Cardiac fibroblast (primary cell): ENCODE measurements around the gene GLG1.

Experiments
- DNase-seq, 2 donors: peaks; one replicate each; pipeline versions ENCODE4 v3.0.0 to v3.0.0-alpha.2; 2010; ENCODE audit warnings: low read depth in 2 of 2
- H3K4me3 ChIP-seq, 2 donors: replicated peaks in 1 of 2; 1 replicate in 1 of 2; 2 replicates in 1 of 2; pipeline ENCODE4 v1.5.1; 2011; ENCODE audit warnings: low read depth in 2 of 2, low read length in 2 of 2, mild to moderate bottlenecking in 2 of 2, moderate library complexity in 1 of 2
- TF ChIP-seq, protein P1 (sequence below): IDR thresholded peaks from one replicate; pipeline ENCODE4 v1.5.1; 2011; ENCODE audit warnings: low read depth, mild to moderate bottlenecking, low read length, inconsistent platforms

GLG1 gene

DNA sequence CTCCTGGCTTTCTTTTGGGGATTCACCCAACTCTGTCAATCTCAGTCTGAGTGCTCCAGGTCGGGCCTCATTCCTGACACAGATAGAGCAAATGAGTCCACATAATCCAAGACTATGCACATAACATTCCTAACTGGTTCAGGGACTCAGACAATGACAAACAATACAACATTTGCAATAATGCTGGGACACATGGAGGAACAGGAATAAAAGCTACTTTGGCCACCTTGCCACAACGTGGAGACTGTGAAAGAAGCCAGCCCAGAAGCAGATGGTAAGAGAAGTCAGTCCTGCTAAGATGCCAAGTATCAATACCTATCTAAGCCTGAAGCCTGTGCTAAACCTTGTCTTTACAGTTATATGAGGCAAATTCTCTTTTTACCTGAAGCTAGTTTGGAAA is 39.0 kb downstream of the GLG1 start:
- TF ChIP-seq, protein P1, sequence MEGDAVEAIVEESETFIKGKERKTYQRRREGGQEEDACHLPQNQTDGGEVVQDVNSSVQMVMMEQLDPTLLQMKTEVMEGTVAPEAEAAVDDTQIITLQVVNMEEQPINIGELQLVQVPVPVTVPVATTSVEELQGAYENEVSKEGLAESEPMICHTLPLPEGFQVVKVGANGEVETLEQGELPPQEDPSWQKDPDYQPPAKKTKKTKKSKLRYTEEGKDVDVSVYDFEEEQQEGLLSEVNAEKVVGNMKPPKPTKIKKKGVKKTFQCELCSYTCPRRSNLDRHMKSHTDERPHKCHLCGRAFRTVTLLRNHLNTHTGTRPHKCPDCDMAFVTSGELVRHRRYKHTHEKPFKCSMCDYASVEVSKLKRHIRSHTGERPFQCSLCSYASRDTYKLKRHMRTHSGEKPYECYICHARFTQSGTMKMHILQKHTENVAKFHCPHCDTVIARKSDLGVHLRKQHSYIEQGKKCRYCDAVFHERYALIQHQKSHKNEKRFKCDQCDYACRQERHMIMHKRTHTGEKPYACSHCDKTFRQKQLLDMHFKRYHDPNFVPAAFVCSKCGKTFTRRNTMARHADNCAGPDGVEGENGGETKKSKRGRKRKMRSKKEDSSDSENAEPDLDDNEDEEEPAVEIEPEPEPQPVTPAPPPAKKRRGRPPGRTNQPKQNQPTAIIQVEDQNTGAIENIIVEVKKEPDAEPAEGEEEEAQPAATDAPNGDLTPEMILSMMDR, result no peak
- no peak overlapping the region for H3K4me3 ChIP-seq

DNA sequence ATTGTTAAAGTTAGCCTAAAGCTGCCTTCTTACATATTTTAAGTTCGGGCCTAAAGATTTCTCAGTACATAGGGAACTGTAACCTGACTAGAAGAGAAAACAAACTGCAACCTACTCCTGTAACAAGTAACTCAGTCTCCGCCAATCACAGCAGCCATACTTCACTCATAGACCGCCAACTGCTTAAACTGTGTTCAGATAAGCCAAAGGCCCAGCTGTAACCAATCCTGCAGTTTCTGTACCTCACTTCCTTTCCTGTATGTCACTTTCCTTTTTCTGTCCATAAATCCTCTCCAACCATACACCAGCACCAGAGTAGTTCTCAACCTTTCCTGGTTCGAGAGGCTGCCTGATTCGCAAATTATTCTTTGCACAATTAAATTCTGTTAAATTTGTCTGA is 41.5 kb downstream of the GLG1 start:
- H3K4me3 ChIP-seq, result no peak overlapping the region
- TF ChIP-seq, protein P1, result no peak
- DNase-seq, result no peak

More for the DNA sequence above, 39.0 kb downstream of the GLG1 start:
- DNase-seq, result no peak

DNA sequence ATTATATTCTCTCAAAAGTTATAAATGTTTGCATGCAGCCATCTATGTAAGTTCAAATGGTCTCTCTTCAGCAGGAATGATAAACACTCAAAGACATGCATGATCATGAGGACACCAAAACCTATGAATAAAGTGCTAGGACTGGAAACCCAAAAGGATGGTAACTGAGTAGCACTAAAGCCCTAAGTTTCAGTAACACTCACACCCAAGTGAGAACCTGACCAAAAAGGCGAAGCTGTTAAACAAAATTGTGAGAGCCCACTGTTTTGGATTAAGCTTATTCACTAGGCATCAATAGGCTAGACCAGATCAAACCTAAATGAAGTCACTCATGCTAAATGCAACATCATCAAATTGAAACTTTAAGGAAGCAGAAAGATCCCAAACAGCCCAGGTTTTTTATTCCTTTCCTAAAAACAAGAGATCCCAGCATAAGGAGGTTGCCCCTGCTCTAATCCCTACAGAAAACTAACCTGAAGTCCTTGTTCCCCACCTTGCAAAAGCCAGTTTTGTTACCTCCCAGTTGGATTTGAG is 42.4 kb downstream of the GLG1 start:
- TF ChIP-seq, protein P1, result no peak
- no peak overlapping the region for H3K4me3 ChIP-seq
- no peak for DNase-seq

DNA sequence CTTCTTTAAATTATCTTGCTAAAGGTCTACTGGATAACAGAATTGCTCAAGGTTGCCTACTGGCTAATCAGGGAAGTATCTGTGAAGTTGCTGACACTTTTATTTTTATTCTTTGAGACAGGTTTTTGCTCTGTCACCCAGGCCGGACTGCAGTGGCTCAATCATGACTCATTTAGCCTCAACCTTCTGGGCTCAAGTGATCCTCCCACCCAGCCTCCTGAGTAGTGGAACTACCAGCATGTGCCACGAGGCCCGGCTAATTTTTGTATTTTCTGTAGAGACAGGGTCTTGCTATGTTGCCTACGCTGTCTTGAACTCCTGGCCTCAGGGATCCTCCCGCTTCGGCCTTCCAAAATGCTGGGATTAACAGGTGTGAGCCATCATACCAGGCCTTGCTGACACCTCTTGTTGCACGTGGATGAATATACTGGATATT is 43.1 kb downstream of the GLG1 start:
- H3K4me3 ChIP-seq, result no peak overlapping the region
- peak; percentile 33 to 72 for DNase-seq
- TF ChIP-seq, protein P1, result no peak

DNA sequence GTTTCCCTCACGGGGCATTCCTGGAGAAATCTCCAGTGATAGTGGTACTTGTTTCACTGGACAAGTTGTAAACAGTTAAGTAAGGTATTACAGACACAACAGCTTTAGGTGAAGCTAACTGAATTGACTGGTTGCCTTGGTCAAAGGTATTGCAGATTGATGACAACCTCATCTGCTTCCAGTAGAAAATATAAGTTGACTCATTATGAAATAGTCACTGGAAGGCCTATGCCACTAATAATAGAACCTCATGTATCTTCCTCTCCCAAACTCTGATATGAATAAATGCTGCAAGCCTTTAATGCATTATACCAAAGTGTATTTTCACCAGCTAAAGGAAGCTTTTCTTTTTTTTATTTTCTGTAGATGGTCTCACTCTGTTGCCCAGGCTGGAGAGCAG is 44.8 kb downstream of the GLG1 start:
- no peak overlapping the region for H3K4me3 ChIP-seq
- TF ChIP-seq, protein P1, result no peak
- no peak for DNase-seq

DNA sequence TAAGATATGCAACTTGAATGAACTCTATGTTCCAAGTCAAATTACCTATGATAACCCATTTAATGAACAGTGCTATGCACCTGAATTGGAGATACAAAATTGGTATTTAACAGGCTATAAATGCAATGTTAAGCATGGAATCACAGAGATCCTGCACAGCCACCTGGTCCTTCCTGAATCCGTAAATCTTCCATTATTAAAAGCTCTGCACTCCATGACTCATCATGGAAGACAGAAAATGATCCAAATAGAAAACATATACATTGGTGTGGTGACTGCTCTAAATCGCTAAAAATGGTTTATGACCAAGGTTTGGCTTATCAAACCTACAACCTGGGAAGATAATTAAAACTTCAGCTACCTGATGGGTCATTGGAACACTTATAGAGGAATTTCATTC is 45.3 kb downstream of the GLG1 start:
- TF ChIP-seq, protein P1, result no peak
- DNase-seq, result no peak

DNA sequence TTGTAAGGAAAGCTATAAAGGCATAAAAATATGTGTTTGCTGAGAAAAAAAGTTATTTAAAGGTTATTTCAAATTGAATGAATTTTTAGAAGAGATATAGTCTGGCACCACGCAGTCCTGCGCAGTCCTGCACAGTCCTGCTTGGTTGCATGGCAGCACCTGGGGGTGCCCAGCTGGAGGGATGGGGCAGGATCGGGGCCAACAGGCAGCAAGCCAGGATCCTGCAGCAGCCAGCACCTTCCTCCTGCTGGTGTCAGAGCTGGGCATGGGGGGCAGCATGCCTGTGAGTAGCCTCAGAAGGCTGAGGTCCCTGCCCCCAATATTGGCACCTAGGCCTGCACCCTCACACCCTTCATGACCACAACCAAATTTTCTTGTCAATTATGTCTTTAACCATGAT is 46.0 kb downstream of the GLG1 start:
- no peak for DNase-seq
- TF ChIP-seq, protein P1, result no peak
- H3K4me3 ChIP-seq, result no peak overlapping the region

More for the DNA sequence above, 45.3 kb downstream of the GLG1 start:
- no peak overlapping the region for H3K4me3 ChIP-seq
